HG02571 (cell line): ENCODE results near the gene EEF1AKMT3.
"Not testable (repeated sequence)": the region's sequence is repeated elsewhere in the genome, so short reads cannot be mapped to it uniquely, and the experiment has no call there.

ENCODE experiments used
- ATAC-seq: cut with Tn5 transposase; IDR thresholded peaks from one replicate; pipeline ENCODE4 v1.9.1; 2021; ENCODE audit warnings: mild to moderate bottlenecking, moderate library complexity; ENCODE audit not compliant: unreplicated experiment

Gene EEF1AKMT3

DNA sequence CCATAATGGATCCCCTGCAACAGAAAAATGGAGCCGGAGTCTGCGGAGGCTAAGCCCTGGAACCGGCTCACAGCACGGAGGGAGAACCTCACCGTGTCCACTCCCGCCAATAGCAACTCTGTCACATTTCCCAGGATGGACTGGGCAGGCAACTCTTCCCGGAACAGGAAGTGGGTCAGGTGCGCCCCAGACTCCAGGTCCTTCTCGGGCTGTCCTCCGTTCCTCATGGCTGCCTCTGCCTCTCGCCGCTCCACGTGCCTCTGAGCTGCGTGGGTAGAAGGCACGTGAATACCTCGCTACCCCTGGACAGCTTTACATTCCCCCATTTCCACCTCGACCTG is 7.8 kb upstream of the EEF1AKMT3 start:
- no peak for ATAC-seq

DNA sequence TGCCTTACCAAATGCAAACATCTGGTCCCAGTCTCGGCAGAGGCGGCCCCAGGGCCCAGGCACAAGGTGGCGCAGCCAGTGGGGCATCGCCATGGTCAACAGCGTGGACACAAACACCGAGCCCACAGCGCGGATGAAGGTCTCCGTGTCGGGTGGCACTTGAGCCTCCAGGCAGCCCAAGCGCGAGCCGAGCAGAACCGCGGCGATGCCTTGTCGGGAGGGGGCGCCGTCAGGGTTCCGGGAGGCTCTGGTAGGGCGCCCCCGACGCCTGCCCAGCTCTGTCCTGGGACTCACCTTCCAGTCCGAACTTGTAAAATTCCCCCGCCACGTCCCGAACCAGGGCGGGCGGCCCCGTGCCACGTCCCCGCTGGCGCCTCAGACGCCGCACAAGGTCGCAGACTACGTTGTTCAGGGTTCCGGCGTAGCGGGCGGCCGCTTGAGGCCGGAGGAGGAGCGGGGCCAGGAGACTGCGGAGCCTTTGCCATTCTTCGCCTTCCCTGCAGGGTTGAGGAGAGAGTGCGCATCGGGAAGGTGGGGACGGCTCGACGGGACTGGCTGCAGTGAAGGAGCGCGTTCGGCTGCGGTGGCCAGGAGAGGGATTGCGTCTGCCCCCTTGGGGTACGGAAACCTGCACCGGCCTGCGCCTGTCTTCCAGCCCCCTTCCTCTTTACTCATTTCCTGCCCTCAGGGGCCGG is 7.3 kb upstream of the EEF1AKMT3 start:
- peak; percentile 57 for ATAC-seq

DNA sequence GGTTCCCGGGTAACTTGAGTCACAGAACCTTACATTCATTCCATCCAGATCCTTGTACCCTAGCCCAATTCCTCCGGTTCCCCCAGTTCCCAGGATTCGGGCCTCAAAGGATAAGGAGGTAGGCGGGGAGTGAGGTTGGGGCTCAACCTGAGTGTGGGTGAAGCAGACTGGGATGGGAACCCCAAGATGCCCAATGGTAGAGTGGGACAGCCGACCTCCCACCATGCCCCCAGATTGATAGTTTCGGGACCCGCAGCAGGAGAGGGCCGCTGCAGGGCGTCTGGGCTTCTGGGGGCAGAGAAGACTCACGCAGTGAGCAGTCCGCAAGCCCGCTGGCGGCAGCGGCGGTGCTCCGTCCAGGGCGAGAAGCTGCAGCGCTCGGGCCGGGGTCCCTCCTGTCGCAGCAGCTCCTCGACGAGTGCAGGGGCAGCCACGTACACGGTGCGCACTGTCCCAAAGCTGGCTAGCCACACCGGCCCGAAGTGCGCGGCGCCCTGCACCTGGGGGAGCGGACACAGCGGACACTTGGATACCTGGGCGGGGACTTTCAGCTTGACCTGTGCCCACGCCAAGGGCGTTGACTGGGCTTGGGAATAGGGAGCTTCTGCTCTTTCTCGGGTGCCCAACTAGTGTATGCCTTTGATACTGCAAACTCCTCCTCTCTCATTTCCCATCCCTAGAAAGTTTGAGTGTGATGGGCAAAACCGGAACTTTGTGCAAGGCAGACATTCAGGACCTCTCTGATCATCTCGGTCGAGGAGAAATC is 6.5 kb upstream of the EEF1AKMT3 start:
- ATAC-seq, result no peak

DNA sequence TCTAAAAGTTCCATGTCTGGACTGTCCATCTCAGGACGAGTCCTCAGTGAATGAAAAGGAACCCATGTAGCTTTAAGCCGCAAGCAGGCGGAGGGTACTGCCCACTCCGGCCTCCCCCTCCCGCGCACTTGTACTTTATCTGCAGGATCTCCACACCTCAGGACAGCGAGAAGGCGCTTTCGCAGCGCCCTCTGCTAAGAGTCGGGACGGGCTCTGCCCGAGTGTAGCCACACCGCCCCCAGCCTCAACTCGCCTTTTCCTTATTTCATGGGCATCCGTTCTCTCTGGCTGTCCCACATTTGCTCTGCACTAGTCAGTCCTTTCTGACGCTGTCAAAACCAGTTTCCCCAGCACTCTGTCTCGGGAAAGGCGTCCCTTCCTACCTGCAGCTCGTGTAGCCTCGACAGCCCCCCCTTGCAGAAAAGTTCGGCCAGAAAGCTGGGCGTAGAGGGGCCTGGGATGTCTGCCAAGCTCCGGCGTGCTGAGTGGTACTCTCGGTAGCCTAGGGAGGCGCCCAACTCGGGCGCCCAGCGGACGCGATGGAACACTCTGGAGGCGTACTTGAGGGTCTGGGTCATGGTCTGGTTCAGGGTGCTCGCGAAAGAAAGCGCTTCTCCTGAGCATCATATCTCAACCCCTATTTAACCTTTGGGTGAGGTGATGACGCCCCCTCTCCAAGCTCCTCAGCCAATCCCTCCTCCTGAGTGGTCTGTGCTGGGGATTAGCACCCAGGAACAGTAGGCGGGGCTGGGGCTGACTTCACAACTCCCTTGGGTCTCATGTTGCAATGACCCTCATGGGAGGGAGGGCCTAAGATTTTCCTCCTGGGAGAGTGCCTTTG is 5.7 kb upstream of the EEF1AKMT3 start, which contains the start of gene CYP27B1:
TSS of gene CYP27B1 (minus strand) at position 615 of the 841 bp plus-strand sequence. CDS start at position 578, 37 bp downstream.
- no peak for ATAC-seq

DNA sequence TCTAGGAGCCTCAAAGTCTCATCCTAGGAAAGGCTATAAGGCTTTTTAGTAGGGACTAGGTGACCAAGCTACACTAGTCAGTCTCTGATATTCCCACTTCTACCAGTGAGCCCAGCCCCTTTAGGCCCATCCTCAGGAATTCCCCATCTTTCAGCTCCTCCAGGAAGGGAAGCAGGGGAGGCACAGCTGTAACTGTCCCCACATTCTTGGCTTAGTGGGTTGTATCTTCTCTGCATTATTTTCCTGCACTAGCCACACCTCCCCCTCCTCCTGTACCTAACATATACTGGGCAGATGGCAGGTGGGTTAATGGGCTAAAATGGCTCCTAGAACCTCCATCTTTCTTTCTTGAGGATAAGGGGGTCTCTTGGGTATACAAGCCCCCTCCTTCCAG is 5.1 kb upstream of the EEF1AKMT3 start:
- ATAC-seq, result no peak

DNA sequence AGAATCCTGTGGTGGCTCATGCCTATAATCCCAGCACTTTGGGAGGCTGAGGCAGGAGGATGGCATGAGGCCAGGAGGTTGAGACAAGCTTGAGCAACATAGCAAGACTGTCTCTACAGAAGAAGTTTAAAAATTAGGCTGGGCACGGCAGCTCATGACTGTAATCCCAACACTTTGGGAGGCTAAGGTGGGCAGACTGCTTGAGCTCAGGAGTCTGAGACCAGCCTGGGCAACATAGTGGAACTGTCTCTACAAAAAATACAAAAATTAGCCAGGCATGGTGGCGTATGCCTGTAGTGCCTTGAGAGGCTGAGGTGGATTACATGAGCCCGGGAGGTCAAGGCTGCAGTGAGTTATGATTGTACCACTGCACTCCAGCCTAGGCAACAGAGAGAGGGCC is 4.5 kb upstream of the EEF1AKMT3 start:
- no peak for ATAC-seq

DNA sequence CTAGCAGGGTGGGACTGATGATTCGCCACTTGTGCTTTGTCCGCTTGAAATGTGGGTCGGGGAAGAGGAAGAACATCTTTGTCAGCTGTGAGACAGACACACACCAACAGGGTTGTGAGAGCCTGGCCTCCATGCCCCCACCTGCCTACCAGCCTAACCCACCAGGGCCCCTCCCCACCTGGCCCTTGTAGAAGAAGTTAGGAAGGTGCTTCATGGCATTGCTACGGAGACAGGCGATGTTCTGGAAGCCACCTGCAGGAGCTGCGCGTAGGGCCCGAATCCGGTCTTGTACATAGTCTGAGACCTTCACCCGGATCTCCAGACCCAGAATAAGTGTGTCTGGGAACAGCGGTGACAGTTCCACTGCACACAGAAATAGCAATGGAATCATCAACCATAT is 2.8 kb upstream of the EEF1AKMT3 start:
- no peak for ATAC-seq

DNA sequence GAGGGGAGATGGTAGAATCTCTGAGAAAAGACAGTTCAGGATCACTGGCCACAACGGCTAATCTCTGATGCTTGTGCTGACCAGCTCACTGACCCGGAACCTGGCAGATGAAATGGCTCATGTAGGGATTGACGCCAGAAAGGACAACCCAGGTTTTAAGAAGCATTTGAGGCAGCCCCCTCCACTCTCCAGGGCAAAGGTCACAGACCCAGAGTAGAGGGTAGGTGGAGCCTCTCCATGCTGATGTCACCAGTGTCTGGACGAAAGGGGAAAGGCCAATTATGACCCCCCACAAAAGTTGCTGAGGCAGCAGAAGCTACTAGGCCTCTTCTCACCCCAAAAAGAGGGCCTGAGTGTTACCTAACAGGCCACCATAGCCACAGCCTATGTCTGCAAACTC is 1.7 kb upstream of the EEF1AKMT3 start:
- no peak for ATAC-seq

DNA sequence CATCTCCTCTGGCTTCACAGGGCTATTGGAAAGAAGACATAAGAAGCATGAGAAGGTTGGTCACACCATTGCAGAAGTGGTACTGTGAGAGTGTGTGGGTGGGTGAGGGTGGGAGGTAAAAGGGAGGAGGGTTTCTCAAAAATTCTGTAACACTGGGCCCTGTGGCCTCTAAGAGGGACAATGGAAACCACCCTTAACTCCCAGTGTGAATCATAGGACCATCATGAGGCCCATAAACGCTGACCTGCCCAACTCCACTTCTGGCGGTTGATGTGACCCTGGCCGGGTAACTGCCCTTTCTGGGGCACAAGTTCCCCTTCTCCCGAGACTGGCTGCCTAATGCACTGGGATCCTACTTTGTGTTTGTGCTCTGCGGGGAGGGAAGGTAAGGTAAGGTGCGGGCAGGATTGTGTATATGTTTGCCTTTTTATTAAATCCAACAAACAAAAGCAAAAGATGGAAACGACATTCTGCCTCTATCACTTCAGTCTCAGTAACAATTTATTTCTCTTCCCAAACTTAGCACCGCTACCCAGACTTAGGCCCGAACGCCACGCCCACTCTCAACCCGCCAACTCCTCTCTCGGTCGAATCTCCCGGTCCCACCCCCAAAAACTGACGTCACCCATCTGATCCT is 1.1 kb upstream of the EEF1AKMT3 start:
- ATAC-seq, result peak; percentile 59

DNA sequence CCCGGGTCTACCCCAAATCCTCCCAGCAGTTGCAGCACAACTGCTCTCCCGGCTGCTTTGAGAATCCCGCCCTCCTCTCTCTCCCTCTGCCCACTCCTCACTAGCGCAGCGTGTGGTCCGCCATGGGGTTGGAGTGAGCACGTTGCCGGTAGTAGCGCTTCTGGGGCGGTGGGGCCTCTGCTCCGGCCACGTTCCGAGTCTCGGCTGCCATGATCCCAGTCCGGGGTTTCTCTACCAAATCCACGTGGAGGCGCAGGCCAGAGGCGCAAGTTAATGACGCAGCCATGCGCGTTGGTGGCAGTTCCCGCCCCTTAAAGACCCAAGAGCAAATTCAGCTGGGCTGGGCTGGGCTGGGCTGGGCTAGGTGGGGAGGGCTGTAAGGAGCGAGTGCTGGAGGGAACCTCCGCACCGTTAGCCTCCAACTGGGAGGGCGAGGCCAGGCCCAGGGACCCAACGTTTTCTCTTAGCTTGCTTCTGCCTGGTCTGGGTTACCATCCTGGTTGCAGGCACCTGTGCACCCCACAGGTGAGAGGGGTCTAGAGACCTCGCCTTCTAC is 463 bp upstream of the EEF1AKMT3 start, which contains the start of gene METTL1:
TSS of gene METTL1 (minus strand) at position 233 of the 556 bp plus-strand sequence. CDS start at position 211, 22 bp downstream.
- peak; percentile 79 for ATAC-seq

DNA sequence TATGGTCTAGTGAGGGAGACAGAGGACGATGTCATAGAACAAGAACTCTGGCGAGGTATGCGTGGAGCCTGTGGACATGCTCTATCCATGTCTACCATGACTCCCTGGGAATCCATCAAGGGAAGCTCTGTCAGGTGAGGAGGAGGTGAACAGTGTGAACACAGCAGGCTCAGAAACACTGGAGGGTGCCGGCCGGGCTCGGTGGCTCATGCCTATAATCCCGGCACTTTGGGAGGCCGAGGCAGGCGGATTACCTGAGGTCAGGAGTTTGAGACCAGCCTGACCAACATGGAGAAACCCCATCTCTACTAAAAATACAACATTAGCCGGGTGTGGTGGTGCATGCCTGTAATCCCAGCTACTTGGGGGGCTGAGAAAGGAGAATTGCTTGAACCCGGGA is 2.2 kb downstream of the EEF1AKMT3 start:
- not testable (repeated sequence) for ATAC-seq

DNA sequence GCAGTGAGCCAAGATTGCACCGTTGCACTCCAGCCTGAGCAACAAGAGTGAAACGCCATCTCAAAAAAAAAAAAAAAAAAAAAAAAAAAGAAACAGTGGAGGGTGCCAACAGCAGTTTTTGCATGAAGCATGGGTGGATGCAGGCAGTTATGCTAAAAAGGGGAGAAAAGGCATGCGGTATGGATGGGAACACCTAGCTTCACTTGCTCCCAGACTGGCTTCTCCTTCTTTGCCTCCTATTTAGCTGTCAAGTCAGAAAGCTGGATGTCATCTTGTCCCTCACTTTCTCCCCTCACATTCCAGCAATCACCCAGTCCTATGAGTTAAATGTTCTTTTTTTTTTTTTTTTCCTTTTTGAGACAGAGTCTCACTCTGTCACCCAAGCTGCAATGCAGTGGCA is 2.6 kb downstream of the EEF1AKMT3 start:
- ATAC-seq, result no peak

DNA sequence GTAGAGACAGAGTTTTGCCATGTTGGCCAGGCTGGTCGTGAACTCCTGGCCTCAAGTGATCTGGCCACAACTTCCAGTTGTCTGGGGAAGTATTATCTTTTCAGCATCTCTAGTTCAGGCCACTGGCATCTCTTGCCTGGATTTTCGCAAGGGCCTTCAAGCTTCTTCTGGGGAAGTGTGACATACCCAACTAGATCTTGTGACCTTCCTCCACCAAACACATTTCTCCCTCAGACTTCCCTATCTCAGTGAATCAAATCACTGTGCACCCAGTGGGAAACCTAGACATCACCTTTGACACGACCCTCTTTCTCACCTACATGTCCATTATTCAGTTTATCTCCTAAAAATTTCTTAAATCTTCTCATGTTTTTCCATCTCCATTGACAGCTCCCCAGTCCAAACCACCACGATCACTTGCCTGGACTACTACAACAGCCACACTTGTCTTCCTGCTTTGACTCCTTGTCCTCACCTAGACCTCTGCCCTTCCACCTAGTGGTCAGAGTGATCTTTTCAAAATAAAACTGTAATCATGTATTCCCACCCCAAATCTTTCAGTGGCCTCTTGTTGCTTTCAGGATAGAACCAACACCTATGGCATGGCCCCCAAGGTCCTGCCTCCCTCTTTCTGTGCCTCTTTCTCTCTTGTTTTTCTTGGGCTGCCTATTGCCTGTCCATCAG is 3.3 kb downstream of the EEF1AKMT3 start:
- no peak for ATAC-seq

DNA sequence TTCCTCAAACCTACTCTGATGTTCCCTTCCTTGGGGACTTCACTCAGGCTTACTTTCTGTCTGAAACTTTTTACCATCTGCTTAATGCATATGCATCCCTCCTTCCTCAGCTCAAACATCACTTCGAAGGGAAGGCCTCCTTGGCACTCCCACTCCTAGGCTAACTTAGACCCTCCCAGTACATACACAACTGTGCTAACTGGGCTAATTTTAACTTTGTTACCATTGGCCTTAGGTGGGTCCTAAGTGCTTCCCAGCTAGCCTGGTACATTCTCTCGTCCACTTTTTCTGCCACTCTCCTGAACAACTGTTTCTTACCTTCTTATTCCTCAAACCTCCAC is 3.8 kb downstream of the EEF1AKMT3 start:
- ATAC-seq, result no peak

DNA sequence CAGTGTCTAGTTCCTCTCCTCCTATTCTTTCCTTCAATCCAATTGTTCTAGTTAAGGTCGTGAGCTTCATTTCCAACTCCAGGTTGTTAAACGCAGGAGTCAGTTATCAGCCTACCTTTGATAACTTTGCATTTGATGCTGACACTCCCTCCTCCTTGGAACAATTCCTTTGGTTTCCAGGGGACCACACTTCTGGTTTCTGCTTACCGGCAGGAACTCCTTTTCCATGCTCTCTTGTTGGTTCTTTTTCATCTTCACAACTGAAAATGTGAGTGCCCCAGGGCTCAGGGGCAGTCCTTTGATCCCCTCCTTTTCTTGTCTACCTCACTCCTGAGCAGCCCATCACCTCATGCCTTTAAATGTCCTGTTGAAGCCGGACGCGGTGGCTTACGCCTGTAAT is 5.0 kb downstream of the EEF1AKMT3 start:
- ATAC-seq, result no peak

DNA sequence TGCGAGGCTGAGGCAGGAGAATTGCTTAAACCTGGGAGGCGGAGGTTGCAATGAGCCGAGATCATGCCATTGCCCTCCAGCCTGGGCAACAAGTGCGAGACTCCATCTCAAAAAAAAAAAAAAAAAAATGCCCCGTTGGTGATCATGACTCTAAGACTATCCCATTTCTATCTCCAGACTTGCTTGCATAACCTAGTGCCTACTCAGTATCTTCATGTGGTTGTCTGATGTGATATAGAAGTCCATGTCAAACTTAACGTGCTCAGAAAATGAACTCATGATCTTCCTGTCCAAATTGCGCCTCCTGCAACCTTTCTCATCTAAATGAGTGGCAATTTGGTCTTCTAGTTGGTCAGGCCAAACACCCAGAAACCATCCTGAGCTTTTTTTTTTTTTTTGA is 5.5 kb downstream of the EEF1AKMT3 start:
- ATAC-seq, result no peak

DNA sequence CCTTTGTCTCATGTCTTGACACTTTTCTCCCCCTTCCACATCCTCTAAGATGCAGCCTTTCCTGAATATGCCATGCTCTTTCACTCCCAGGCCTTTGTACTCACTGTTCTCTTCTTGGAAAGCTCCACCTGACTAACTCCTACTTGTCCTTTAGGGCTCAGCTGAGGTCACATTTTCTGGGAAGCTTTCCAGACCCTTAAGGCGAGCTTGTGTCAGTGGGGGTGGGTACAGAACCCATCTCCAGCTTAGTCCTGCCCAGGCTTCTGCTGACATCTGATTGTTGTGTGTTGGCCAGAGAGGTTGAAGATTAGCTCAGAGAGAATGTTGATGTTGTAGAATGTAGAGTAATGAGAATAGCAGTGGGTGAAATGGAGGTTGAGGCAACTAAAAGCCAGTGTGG is 7.3 kb downstream of the EEF1AKMT3 start:
- ATAC-seq, result no peak

DNA sequence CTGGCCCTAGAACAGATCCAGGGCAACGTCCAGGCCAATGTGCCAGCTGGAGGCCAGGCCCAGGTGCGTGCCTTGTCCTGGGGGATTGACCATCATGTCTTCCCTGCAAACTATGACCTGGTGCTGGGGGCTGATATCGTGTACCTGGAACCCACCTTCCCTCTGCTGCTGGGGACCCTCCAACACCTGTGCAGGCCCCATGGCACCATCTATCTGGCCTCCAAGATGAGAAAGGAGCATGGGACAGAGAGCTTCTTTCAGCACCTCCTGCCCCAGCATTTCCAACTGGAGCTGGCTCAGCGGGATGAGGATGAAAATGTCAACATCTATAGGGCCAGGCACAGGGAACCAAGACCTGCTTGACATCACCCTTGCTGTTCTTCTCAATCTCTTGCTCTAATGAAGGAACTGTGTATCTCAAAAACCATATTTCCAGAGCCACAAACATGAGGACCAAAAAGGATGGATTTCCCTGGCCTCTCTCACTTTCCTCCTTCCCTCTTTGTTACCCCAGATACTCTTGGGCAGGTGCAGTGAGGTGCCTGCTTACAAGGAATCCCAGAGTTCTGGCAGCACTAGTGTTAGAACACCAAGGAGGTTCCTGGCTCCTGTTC is 8.0 kb downstream of the EEF1AKMT3 start:
- no peak for ATAC-seq

DNA sequence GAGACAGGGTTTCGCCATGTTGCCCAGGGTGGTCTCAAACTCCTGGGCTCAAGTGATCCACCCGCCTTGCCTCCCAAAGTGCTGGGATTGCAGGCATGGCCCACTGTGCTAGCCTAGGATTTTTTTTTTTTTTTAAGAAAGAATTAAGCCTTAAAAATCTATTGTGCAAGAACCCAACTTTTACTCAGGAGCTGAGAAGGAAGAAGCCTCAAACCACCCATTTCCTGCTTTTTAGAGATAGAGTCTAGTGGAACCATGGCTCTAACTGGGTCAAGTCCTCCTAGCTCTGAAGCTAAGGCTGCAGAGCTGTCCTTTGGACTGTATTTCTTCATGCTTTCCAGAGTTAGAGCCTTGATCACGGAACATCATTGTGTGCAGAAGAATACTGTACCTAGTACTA is 8.8 kb downstream of the EEF1AKMT3 start:
- no peak for ATAC-seq

DNA sequence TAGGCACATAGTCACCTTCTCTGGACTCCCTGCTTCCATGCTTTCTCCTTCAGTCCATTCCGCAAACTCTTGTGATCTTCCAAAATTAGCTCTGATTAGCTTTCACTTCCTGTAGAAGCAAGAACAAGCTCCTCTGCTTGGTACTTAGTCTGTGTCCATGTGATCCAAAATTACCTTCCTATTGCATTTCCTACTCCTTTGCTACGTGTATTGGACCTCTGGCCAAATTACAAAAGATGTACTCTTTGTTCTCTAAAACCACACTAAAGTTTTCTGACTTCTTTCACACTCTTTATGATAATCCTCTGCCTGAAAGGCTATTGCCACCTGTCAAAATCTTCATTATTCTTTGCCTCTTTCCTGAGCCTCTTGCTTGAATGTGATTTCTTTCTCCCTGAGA is 9.4 kb downstream of the EEF1AKMT3 start:
- no peak for ATAC-seq
